Loucy (cell line): ENCODE results near the gene PEMT.

ENCODE experiments used
- H2AFZ ChIP-seq: fragments of 200-600 bp; sonication (generic); 2 replicates; pipeline ENCODE4 v1.6.0; 2016; ENCODE audit warnings: antibody characterized with exemption, mild to moderate bottlenecking, low read length, moderate library complexity
- H3F3A ChIP-seq: fragments of 200-600 bp; 2 replicates; pipeline ENCODE4 v1.6.0; 2016; ENCODE audit warnings: antibody characterized with exemption, low read depth, mild to moderate bottlenecking
- H3K27me3 ChIP-seq: fragments of 200-600 bp; sonication (generic); 2 replicates; pipeline ENCODE4 v1.6.1; 2014; ENCODE audit warnings: low read length, mild to moderate bottlenecking; ENCODE audit not compliant: insufficient read depth, poor library complexity, severe bottlenecking
- H3K36me3 ChIP-seq: fragments of 200-600 bp; sonication (generic); 2 replicates; pipeline ENCODE4 v1.6.1; 2016; ENCODE audit warnings: low read length; ENCODE audit not compliant: insufficient read depth
- H3K4me1 ChIP-seq: fragments of 200-600 bp; sonication (generic); 2 replicates; pipeline ENCODE4 v1.5.1; 2014; ENCODE audit warnings: low read length, mild to moderate bottlenecking; ENCODE audit not compliant: insufficient read depth, poor library complexity, severe bottlenecking
- H3K4me2 ChIP-seq: fragments of 200-600 bp; sonication (generic); 2 replicates; pipeline ENCODE4 v1.6.0; 2014; ENCODE audit warnings: antibody characterized with exemption, low read length, low read depth, mild to moderate bottlenecking; ENCODE audit not compliant: poor library complexity, severe bottlenecking
- H3K4me3 ChIP-seq: fragments of 200-600 bp; sonication (generic); 2 replicates; pipeline ENCODE4 v1.5.1; 2014; ENCODE audit warnings: low read length, mild to moderate bottlenecking, mixed read lengths; ENCODE audit not compliant: poor library complexity, severe bottlenecking
- H3K79me2 ChIP-seq: fragments of 200-600 bp; sonication (generic); 2 replicates; pipeline ENCODE4 v1.6.1; 2014; ENCODE audit warnings: low read length; ENCODE audit not compliant: insufficient read depth
- H3K9ac ChIP-seq: fragments of 200-600 bp; sonication (generic); 2 replicates; pipeline ENCODE4 v1.6.0; 2014; ENCODE audit warnings: mild to moderate bottlenecking, low read depth, low read length, moderate library complexity; ENCODE audit not compliant: poor library complexity, severe bottlenecking
- H3K9me2 ChIP-seq: fragments of 200-600 bp; sonication (generic); replicated peaks from 2 replicates; pipeline ENCODE4 v1.6.1; 2016; ENCODE audit warnings: low read depth, low read length, mixed read lengths
- H3K9me3 ChIP-seq: fragments of 200-600 bp; sonication (generic); 2 replicates; pipeline ENCODE4 v1.6.1; 2014; ENCODE audit warnings: mild to moderate bottlenecking, antibody characterized with exemption, low read length, low read depth; ENCODE audit not compliant: insufficient read depth
- H4K20me1 ChIP-seq: fragments of 200-600 bp; sonication (generic); 2 replicates; pipeline ENCODE4 v1.6.0; 2014; ENCODE audit warnings: antibody characterized with exemption, low read length, mild to moderate bottlenecking; ENCODE audit not compliant: insufficient read depth, poor library complexity, severe bottlenecking
- CTCF ChIP-seq: fragments of 200-600 bp; sonication (generic); conservative IDR thresholded peaks from 2 replicates; pipeline ENCODE4 v1.5.1; 2014; ENCODE audit warnings: mild to moderate bottlenecking, antibody characterized with exemption, low read length
- EZH2phosphoT487 ChIP-seq: fragments of 200-600 bp; IDR thresholded peaks from 2 replicates; pipeline ENCODE4 v1.6.1; 2018; ENCODE audit warnings: antibody characterized with exemption, mild to moderate bottlenecking, moderate library complexity, borderline replicate concordance

PEMT gene

GRCh38 chr17:17532991-17533390, 58.5 kb downstream of the PEMT start:
- H3K9me2 ChIP-seq, result no peaks in the 10 kb centered on the region
- no peaks in the 10 kb centered on the region for H3F3A ChIP-seq
- no peaks in the 10 kb centered on the region for H3K79me2 ChIP-seq
- H3K9ac ChIP-seq, result no peak overlapping the region
- no peaks in the 10 kb centered on the region for H3K27me3 ChIP-seq
- no peaks in the 10 kb centered on the region for H4K20me1 ChIP-seq
- TF ChIP-seq CTCF (no peak), EZH2phosphoT487 (no peak)
- H3K9me3 ChIP-seq, result no peaks in the 10 kb centered on the region
- no peaks in the 10 kb centered on the region for H3K4me1 ChIP-seq
- no peak overlapping the region for H3K4me3 ChIP-seq
- no peak overlapping the region for H3K4me2 ChIP-seq
- no peaks in the 10 kb centered on the region for H3K36me3 ChIP-seq
- no peak overlapping the region for H2AFZ ChIP-seq

- Histone ChIP-seq H3K9ac (no peak overlapping the region), H3K27me3 (no peaks in the 10 kb centered on the region), H3K36me3 (no peaks in the 10 kb centered on the region), H3K9me2 (no peaks in the 10 kb centered on the region), H3K9me3 (no peaks in the 10 kb centered on the region), H2AFZ (no peak overlapping the region), H3K4me3 (no peak overlapping the region), H3K79me2 (no peaks in the 10 kb centered on the region), H4K20me1 (no peaks in the 10 kb centered on the region), H3K4me2 (no peak overlapping the region), H3F3A (no peaks in the 10 kb centered on the region), H3K4me1 (no peaks in the 10 kb centered on the region)
- no peak for TF ChIP-seq CTCF
- TF ChIP-seq EZH2phosphoT487, result no peak
These were observed 60.4 kb downstream of the PEMT start for GRCh38 chr17:17531156-17531555.

GRCh38 chr17:17528696-17529652, 62.5 kb downstream of the PEMT start:
- TF ChIP-seq EZH2phosphoT487, result no peak
- TF ChIP-seq CTCF, result no peak

More at GRCh38 chr17:17528696-17529652, 62.5 kb downstream of the PEMT start:
- H3K9me3 ChIP-seq, result no peaks in the 10 kb centered on the region
- no peak overlapping the region for H3K4me2 ChIP-seq
- no peak overlapping the region for H3K4me3 ChIP-seq
- H2AFZ ChIP-seq, result no peak overlapping the region
- H3K27me3 ChIP-seq, result no peaks in the 10 kb centered on the region
- no peaks in the 10 kb centered on the region for H3K9me2 ChIP-seq
- no peaks in the 10 kb centered on the region for H3K36me3 ChIP-seq
- no peaks in the 10 kb centered on the region for H3K79me2 ChIP-seq
- no peaks in the 10 kb centered on the region for H3K4me1 ChIP-seq
- no peak overlapping the region for H3K9ac ChIP-seq
- no peaks in the 10 kb centered on the region for H3F3A ChIP-seq
- H4K20me1 ChIP-seq, result no peaks in the 10 kb centered on the region
